Left cardiac atrium (tissue), 4 donors: Measurements from ENCODE around the gene LSP1. TPM values are rescaled to one million over a fixed set of nuclear protein-coding genes. Genes with fewer than 3 reads are reported as not detected.
"Not testable (repeated sequence)": the region's sequence is repeated elsewhere in the genome, so short reads cannot be mapped to it uniquely, and the experiment has no call there.

ENCODE experiments used
- ATAC-seq, 2 donors: fragments of 200-7000 bp; cut with Tn5 transposase; one replicate each; pipeline ENCODE4 v1.9.1; 2020; ENCODE audit warnings: mild to moderate bottlenecking in 2 of 2, moderate library complexity in 2 of 2
- DNase-seq: peaks from one replicate; pipeline ENCODE4 v3.0.0-alpha.2; 2020
- intact Hi-C, 2 donors: fragments of 100-400 bp; cut with DNase I; formaldehyde crosslinking; loops; one replicate each; pipeline versions ENCODE4 v1.14.1 to v1.15.1; 2022 to 2023
- total RNA-seq, 2 donors: library from RNA; stranded (reverse); fragmentation: NEBNext Ultra II Directional; extraction: Animal tissue kit (Norgen Biotek cat#: 25700); gene quantifications; one replicate each; pipeline ENCODE4 v1.2.1, GENCODE V29; 2021
- donor health status: DM: no; HTN: yes; CAD: no.
- donor health status: DM: no; HTN: yes; CAD: no; lungs with severe emphysema.
- donor health status: DM: yes; HTN: yes; CAD: no.
- donor health status: Dilated cardiomyopathy.

LSP1 gene
- total RNA-seq, 2 donors from 2014 or later: 24.9 to 31.2 TPM

DNA sequence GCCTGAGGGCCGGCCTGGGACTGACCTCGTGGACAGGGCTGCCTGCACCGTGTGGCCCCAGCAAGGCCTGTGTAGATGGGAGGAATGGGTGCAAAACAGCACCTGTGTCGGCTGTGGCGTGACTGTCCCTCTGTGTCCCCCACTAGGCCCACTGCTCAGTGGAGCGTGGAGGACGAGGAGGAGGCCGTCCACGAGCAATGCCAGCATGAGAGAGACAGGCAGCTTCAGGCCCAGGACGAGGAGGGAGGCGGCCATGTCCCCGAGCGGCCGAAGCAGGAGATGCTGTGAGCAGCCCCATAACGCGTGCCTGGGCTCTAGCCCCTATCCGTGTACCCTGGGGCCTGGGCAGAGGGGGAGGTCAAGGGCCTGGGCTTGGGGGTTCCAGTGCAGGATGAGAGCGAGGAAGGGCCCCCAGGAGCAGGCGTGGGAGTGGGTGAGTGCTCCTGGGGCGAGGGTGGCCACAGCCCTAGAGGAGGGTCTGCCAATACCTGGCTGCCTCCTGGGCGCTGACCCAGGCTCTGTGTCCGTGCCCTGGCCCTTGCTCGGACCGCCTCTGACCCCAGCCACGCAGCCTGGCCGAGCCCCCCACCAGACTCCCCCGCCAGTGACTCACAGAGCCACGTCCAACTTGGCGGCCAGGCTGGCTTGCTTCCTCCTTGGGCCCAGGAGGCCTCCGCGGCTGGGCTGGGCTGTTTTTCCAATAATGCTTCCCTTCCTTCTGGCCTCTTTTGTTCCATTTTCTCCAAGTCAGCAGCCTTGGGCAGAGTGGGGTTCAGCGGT, 27.2 kb downstream of the LSP1 start:
- DNase-seq (peak; percentile 87), ATAC-seq (peak; percentile 60 to 61)
- intact Hi-C loops: loop anchor here (5.0 to 10.0 kb wide), 3 partner anchors 37 to 275 kb away; partner anchors contain the start of gene TNNT3 (in 2 of the 2)

DNA sequence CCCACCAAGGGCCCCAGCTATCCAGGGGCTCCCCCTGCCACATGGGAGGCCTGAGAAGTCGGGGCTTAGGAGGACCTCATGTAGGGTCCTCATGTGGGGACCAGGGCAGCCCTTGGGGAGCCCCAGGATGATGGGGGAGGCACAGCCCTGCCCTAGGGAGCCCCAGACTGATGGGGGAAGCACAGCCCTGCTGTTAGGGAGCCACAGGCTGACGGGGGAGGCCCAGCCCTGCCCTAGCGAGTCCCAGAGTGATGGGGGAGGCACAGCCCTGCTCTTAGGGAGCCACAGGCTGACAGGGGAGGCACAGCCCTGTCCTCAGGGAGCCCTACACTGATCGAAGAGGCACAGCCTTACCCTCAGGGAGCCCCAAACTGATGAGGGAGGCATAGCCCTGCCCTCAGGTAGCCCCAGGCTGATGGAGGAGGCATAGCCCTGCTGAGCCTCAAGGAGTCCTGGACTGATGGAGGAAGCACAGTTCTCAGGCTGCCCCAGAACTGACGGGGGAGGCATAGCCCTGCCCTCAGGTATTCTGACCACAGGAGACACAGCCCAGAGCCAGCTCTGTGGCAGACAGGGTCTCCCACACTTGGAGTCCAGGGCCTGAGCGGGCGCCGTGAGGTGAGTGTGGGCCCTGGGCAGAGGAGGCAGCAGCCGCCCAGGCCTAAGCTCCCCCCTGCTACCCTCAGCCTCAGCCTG, 28.0 kb downstream of the LSP1 start:
- ATAC-seq: peak in 1 of 2 donors; percentile 1
- no peak for DNase-seq
- intact Hi-C loops: loop anchor here (5.0 to 10.0 kb wide), 3 partner anchors 36 to 274 kb away; partner anchors contain the start of gene TNNT3 (in 2 of the 2)

GRCh38 chr11:1881442-1882264, 28.8 kb downstream of the LSP1 start:
- intact Hi-C loops: loop anchor here (5.0 to 10.0 kb wide), 3 partner anchors 36 to 273 kb away; partner anchors contain the start of gene TNNT3 (in 2 of the 2)
- DNase-seq (peak; percentile 43), ATAC-seq (peak; percentile 12 to 33)

DNA sequence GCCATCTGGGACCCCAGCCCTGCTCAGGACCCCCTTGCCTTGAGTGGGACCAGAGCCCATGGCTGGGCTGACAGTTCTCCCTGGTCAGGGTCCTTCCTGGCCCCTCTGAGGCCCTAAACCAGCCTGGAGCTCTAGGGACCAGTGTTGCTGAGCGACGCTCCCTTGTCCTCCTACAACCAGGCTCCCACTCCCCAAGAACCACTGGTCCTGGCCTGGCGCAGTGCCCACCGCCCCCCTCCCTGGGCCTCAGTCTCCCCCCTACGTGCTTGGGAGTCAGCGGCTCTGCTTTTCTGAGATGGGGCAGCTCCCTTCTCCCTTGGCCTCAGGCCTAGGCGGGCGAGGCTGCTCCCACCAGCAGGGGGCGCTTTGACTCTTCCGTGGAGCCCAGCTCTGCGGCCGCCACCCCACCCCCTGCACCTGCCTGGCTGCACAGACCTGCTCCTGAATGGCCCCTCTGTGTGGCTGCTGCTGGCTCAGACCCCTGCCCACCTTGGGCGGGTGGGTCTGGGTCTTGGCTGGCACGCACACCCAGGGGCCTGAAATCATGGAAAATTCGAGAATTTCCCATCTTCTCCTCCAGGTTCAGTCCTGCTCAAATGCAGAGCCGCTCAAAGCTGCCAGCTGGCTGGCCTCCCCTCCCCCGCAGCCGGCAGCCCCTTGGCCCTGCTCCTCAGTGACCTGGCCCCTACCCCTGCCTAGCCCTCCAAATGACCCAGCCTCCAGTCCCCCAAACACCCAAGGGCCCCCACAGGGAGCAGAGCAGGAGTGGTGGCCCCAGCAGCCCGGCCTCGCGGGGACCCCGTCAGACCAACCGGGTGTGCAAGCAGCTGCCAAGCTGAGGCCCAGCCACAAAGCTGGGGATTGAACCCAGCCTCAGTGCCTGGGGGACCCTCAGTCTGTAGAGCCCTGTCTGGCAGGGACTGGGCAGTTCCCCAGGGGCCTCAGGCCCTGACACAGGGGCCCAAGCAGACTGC, 29.7 kb downstream of the LSP1 start:
- intact Hi-C loops: loop anchor here (5.0 to 10.0 kb wide), 3 partner anchors 35 to 272 kb away; partner anchors contain the start of gene TNNT3 (in 2 of the 2)
- peak; percentile 86 for DNase-seq
- peak; percentile 79 to 87 for ATAC-seq

DNA sequence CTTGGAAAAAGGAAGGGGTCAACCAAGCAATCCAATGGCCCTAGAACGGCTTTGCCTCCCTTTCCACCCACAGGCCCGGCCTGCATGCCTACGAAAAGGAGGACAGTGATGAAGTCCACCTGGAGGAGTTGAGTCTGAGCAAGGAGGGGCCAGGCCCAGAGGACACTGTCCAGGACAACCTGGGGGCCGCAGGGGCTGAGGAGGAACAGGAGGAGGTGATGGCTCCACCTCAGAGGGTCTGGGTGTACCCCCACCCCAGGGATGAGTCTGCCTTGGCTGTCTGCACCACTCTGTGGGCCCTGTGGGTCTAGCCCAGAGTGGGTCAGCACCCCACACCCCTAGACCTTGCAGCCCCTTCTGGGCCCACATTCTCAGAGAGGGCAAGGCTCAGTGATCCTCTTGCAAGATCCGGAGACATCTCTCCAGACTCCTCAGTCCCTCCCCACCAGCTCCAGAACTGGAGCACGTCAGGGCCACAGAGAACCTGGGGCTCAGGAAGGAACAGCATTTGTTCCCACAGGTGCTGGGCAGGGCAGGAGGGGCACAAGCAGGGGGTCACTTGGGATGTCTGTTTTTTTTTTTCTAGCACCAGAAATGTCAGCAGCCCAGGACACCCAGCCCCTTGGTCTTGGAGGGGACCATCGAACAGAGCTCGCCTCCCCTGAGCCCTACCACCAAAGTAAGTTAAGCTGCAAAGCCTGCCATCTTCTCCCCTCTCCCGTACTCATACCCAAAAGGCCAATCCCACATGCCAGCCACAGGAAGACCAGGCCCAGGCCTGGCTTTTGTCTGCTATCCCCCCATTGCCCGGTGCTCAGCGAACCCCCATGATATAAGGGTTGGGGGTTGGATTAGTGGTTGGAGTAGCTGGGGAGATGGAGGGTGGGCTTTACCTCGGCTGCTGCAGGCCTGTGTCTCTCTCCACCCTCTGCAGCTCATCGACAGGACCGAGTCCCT, 30.7 kb downstream of the LSP1 start:
- ATAC-seq: no peak
- intact Hi-C loops: loop anchor here (5.0 to 10.0 kb wide), 3 partner anchors 34 to 271 kb away; partner anchors contain the start of gene TNNT3 (in 2 of the 2)
- DNase-seq: no peak

DNA sequence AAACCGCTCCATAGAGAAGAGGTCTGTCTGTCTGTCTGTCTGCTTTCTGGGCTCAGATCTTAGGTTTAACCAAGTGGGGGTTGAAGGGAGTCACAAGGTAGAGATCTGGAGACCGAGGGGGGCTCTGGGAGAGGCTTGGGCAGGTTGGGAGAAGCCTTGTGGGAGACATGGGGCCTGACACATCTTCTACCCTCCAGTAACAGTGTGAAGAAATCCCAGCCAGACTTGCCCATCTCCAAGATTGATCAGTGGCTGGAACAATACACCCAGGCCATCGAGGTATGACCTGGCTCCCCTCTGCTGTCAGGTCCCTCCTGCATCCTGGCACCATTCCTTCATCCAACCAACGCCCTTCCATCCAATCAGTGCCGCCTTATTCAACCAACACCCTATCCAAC, 31.4 kb downstream of the LSP1 start:
- intact Hi-C loops: loop anchor here (5.0 to 10.0 kb wide), 3 partner anchors 33 to 270 kb away; partner anchors contain the start of gene TNNT3 (in 2 of the 2)
- DNase-seq (no peak), ATAC-seq (no peak)

DNA sequence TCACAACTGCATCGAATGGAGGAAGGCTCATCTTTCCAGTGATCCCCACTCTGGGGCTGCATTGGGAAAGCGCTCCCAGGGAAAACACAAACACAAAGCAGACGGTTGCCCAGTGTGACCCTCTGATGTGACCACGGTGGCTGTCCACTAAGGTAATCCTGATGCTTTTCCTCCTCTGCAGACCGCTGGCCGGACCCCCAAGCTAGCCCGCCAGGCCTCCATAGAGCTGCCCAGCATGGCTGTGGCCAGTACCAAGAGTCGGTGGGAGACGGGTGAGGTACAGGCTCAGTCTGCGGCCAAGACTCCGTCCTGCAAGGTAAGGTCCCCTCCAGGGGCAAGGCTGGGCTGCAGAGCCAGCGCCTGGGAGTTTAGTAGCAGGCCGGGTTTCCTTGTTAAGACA, 33.7 kb downstream of the LSP1 start:
- not testable (repeated sequence) for DNase-seq, ATAC-seq
- intact Hi-C loops: loop anchor here in 1 of 2 donors (10.0 kb wide), 1 partner anchor 268 kb away; no protein-coding TSS in a partner anchor

DNA sequence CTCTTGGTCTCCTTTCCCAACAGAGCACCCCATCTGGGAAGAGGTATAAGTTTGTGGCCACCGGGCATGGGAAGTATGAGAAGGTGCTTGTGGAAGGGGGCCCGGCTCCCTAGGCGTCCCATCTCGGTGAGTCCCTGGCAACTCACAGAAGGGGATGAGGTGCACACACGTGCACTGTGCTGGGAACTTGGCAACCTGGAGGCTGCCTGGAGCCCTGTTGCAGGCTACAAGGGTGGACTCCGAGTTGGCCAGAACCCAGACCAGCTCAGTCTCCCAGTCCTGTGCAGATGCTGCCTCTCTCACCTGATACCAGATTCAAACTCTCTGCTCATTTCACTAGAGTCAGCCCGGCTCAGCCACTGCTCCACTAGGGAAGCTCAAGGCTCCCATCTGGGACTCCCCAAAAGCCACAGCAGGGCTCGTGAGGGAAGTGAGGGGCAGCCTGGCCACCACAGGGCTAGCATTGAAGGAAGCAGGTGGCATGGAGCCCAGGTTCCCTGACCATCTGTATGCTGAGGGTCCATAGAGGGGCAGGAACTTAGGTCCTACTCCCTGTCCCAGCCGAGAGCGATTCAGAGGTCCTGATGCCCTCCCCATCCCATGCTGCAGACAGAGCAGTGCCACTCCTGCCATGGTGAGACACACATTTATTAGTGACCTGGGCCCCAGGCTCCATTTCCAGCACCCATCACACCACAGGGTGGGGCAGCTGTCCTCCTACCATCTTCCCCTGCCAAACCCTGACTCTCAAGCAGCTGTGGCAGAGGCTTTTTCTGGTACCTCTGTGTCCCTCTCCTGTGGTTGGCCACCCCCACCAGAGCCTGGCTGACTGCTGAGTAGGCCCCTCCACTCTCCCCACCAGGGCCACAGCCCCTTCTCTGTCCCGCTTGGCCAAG, 34.8 kb downstream of the LSP1 start:
- DNase-seq (no peak), ATAC-seq (no peak)
- intact Hi-C loops: loop anchor here in 1 of 2 donors (10.0 kb wide), 1 partner anchor 267 kb away; no protein-coding TSS in a partner anchor

GRCh38 chr11:1888347-1888753, 35.5 kb downstream of the LSP1 start:
- DNase-seq (no peak), ATAC-seq (no peak)
- intact Hi-C loops: loop anchor here in 1 of 2 donors (10.0 kb wide), 1 partner anchor 266 kb away; no protein-coding TSS in a partner anchor

- ATAC-seq: no peak
- DNase-seq: peak; percentile 18
- intact Hi-C loops: loop anchor here in 1 of 2 donors (10.0 kb wide), 1 partner anchor 266 kb away; no protein-coding TSS in a partner anchor
Measured at GRCh38 chr11:1888811-1889210, 35.9 kb downstream of the LSP1 start.

GRCh38 chr11:1889224-1889930, 36.5 kb downstream of the LSP1 start:
- ATAC-seq (peak; percentile 28 to 75), DNase-seq (peak; percentile 35)
- intact Hi-C loops: loop anchor here in 1 of 2 donors (10.0 kb wide), 1 partner anchor 265 kb away; no protein-coding TSS in a partner anchor

DNA sequence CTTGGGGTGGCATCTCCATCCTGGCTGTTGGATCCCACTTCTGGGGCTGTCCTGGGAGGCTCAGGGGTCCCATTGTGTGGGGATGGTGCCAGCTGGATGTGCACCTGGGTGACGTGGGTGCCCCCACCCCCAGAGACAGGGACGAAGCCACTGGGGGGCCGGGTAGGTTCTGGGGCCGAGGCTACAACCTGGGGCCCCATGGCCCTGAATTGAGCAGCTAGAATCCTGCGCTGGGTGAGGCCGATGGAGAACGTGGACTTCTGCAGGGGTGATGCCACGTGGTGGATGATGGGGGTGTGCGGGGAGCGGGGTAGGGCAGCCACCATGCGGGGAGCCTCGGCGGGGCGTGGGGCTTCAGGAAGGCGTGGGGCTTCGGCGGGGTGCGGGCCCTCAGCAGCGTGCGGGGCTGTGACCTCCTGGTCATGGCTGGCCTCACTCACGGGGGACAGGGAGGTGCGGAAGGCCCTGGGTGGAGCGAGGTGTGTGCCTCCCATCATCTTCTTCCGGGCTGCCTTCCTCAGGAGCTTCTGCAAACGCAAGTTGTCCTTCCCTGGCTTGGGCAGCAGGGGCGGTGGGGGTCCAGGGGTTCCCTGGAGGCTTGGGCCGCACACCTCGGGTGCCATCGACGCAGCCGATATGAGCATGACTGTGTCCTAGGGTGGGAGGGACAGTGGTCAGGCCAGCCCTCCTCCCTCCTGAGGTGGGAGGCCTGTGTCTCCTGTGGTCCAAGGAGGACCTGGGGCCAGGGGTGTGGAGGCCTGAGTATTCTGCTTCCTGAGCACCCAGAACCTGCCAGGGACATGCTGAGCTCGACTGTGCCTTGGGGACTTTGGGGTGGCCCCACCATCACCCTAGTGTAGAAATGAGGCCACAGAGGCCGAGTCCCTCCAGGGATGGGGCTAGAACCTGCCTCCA, 37.3 kb downstream of the LSP1 start:
- intact Hi-C loops: loop anchor here in 1 of 2 donors (10.0 kb wide), 1 partner anchor 265 kb away; no protein-coding TSS in a partner anchor
- peak in 1 of 2 donors; percentile 3 for ATAC-seq
- peak; percentile 29 for DNase-seq
